Measurements from ENCODE around the gene WDR81.

The WDR81 gene

GRCh38 chr17:1724869-1725641, 551 bp downstream of the WDR81 start:
- Histone ChIP-seq H3K27ac (ENCODE audit: low read depth, low read length) (no peak overlapping the region), H3K27me3 (ENCODE audit: control insufficient read depth, insufficient read depth, low read length) (no peaks in the 10 kb centered on the region), H3K9me3 (ENCODE audit: control insufficient read depth, insufficient read depth, low read depth, low read length) (no peaks in the 10 kb centered on the region), H3K9ac (ENCODE audit: low read length) (peak overlapping the region; percentile 57), H3K36me3 (ENCODE audit: control insufficient read depth, insufficient read depth, low read length) (peaks cover 6% of the 10 kb centered on the region; the same call in 1 of the 2 replicates), H3K4me3 (ENCODE audit: low read depth, low read length) (peak overlapping the region; percentile 59), H3K4me1 (ENCODE audit: control insufficient read depth, insufficient read depth, low read length) (peaks cover 6% of the 10 kb centered on the region; the same call in 1 of the 2 replicates)

- no peak overlapping the region for H3K27ac ChIP-seq (ENCODE audit: low read depth, low read length)
- peak overlapping the region; percentile 59 for H3K4me3 ChIP-seq (ENCODE audit: low read depth, low read length)
- peaks cover 6% of the 10 kb centered on the region; the same call in 1 of the 2 replicates for H3K4me1 ChIP-seq (ENCODE audit: control insufficient read depth, insufficient read depth, low read length)
- no peaks in the 10 kb centered on the region for H3K27me3 ChIP-seq (ENCODE audit: control insufficient read depth, insufficient read depth, low read length)
- no peak overlapping the region for H3K9ac ChIP-seq (ENCODE audit: low read length)
- H3K36me3 ChIP-seq (ENCODE audit: control insufficient read depth, insufficient read depth, low read length) = peaks cover 6% of the 10 kb centered on the region; the same call in 1 of the 2 replicates
- H3K9me3 ChIP-seq (ENCODE audit: control insufficient read depth, insufficient read depth, low read depth, low read length) = no peaks in the 10 kb centered on the region
These were observed 1.4 kb downstream of the WDR81 start for GRCh38 chr17:1725642-1726511.

DNA sequence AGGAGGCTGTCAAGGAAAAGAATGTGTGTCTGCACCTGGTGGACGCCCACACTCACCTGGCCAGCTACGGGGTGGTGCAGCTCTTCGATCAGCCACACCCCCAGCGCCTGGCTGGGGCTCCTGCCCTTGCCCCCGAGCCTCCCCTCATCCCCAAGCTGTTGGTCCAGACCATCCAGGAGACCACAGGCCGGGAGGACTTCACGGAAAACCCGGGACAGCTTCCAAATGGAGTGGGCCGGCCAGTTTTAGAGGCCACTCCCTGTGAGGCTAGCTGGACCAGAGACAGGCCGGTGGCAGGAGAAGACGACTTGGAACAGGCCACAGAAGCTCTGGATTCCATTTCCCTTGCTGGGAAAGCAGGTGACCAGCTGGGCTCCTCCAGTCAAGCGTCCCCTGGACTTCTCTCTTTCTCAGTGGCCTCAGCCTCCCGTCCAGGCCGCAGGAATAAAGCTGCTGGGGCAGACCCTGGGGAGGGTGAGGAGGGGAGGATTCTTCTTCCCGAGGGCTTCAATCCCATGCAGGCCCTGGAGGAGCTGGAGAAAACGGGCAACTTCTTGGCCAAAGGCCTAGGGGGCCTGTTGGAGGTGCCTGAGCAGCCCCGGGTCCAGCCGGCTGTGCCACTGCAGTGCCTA, 2.2 kb downstream of the WDR81 start:
- Histone ChIP-seq H3K9me3 (ENCODE audit: control insufficient read depth, insufficient read depth, low read depth, low read length) (no peaks in the 10 kb centered on the region), H3K4me1 (ENCODE audit: control insufficient read depth, insufficient read depth, low read length) (peaks cover 6% of the 10 kb centered on the region; the same call in 1 of the 2 replicates), H3K9ac (ENCODE audit: low read length) (no peak overlapping the region), H3K36me3 (ENCODE audit: control insufficient read depth, insufficient read depth, low read length) (peaks cover 9% of the 10 kb centered on the region; the same call in 1 of the 2 replicates), H3K27me3 (ENCODE audit: control insufficient read depth, insufficient read depth, low read length) (no peaks in the 10 kb centered on the region), H3K27ac (ENCODE audit: low read depth, low read length) (no peak overlapping the region), H3K4me3 (ENCODE audit: low read depth, low read length) (no peak overlapping the region)

GRCh38 chr17:1727258-1727789, 2.8 kb downstream of the WDR81 start:
- Histone ChIP-seq H3K36me3 (ENCODE audit: control insufficient read depth, insufficient read depth, low read length) (peaks cover 9% of the 10 kb centered on the region; the same call in 1 of the 2 replicates), H3K9me3 (ENCODE audit: control insufficient read depth, insufficient read depth, low read depth, low read length) (no peaks in the 10 kb centered on the region), H3K4me3 (ENCODE audit: low read depth, low read length) (no peak overlapping the region), H3K4me1 (ENCODE audit: control insufficient read depth, insufficient read depth, low read length) (peaks cover 6% of the 10 kb centered on the region; the same call in 1 of the 2 replicates), H3K27ac (ENCODE audit: low read depth, low read length) (no peak overlapping the region), H3K9ac (ENCODE audit: low read length) (no peak overlapping the region), H3K27me3 (ENCODE audit: control insufficient read depth, insufficient read depth, low read length) (no peaks in the 10 kb centered on the region)

GRCh38 chr17:1727876-1728630, 3.5 kb downstream of the WDR81 start:
- no peak overlapping the region for H3K4me3 ChIP-seq (ENCODE audit: low read depth, low read length)
- no peaks in the 10 kb centered on the region for H3K27me3 ChIP-seq (ENCODE audit: control insufficient read depth, insufficient read depth, low read length)
- no peak overlapping the region for H3K27ac ChIP-seq (ENCODE audit: low read depth, low read length)
- no peak overlapping the region for H3K9ac ChIP-seq (ENCODE audit: low read length)
- peaks cover 9% of the 10 kb centered on the region; the same call in 1 of the 2 replicates for H3K36me3 ChIP-seq (ENCODE audit: control insufficient read depth, insufficient read depth, low read length)
- no peaks in the 10 kb centered on the region for H3K9me3 ChIP-seq (ENCODE audit: control insufficient read depth, insufficient read depth, low read depth, low read length)
- peaks cover 6% of the 10 kb centered on the region; the same call in 1 of the 2 replicates for H3K4me1 ChIP-seq (ENCODE audit: control insufficient read depth, insufficient read depth, low read length)

DNA sequence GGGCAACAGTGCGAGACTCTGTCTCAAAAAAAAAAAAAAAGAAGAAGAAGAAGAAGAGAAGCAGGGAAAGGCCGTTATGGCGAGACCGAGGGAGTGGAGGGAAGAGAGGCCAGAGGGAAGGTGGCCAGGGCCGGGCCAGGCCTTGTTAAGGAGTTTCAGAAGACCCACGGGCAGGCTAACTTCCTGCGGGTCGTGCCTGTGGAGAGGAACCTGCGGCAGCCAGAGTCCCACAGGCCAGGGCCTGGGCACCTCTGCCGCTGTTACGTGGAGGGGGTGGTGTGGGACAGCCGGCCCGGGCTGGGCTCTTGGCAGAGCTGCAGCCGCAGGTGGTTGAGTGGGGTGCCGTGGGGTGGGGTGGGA, 5.4 kb downstream of the WDR81 start:
- H3K9ac ChIP-seq (ENCODE audit: low read length) = no peak overlapping the region
- peaks cover 9% of the 10 kb centered on the region; the same call in 1 of the 2 replicates for H3K36me3 ChIP-seq (ENCODE audit: control insufficient read depth, insufficient read depth, low read length)
- no peaks in the 10 kb centered on the region for H3K9me3 ChIP-seq (ENCODE audit: control insufficient read depth, insufficient read depth, low read depth, low read length)
- peaks cover 6% of the 10 kb centered on the region; the same call in 1 of the 2 replicates for H3K4me1 ChIP-seq (ENCODE audit: control insufficient read depth, insufficient read depth, low read length)
- H3K27ac ChIP-seq (ENCODE audit: low read depth, low read length) = no peak overlapping the region
- H3K27me3 ChIP-seq (ENCODE audit: control insufficient read depth, insufficient read depth, low read length) = no peaks in the 10 kb centered on the region
- H3K4me3 ChIP-seq (ENCODE audit: low read depth, low read length) = no peak overlapping the region

- Histone ChIP-seq H3K27me3 (ENCODE audit: control insufficient read depth, insufficient read depth, low read length) (no peaks in the 10 kb centered on the region), H3K9ac (ENCODE audit: low read length) (no peak overlapping the region), H3K27ac (ENCODE audit: low read depth, low read length) (no peak overlapping the region; the same call in 1 of the 2 replicates), H3K4me1 (ENCODE audit: control insufficient read depth, insufficient read depth, low read length) (0 out of 2 replicates have a peak, but pooled peaks cover under 1% of the 10 kb centered on the region), H3K9me3 (ENCODE audit: control insufficient read depth, insufficient read depth, low read depth, low read length) (no peaks in the 10 kb centered on the region), H3K4me3 (ENCODE audit: low read depth, low read length) (no peak overlapping the region), H3K36me3 (ENCODE audit: control insufficient read depth, insufficient read depth, low read length) (peaks cover 9% of the 10 kb centered on the region; the same call in 1 of the 2 replicates)
These were observed 6.1 kb downstream of the WDR81 start for GRCh38 chr17:1730326-1731193.

GRCh38 chr17:1731194-1731506, 6.6 kb downstream of the WDR81 start:
- Histone ChIP-seq H3K27me3 (ENCODE audit: control insufficient read depth, insufficient read depth, low read length) (no peaks in the 10 kb centered on the region), H3K9ac (ENCODE audit: low read length) (no peak overlapping the region), H3K4me1 (ENCODE audit: control insufficient read depth, insufficient read depth, low read length) (peaks cover 2% of the 10 kb centered on the region; the same call in 1 of the 2 replicates), H3K36me3 (ENCODE audit: control insufficient read depth, insufficient read depth, low read length) (peaks cover 9% of the 10 kb centered on the region; the same call in 1 of the 2 replicates), H3K27ac (ENCODE audit: low read depth, low read length) (no peak overlapping the region), H3K4me3 (ENCODE audit: low read depth, low read length) (no peak overlapping the region), H3K9me3 (ENCODE audit: control insufficient read depth, insufficient read depth, low read depth, low read length) (no peaks in the 10 kb centered on the region)

DNA sequence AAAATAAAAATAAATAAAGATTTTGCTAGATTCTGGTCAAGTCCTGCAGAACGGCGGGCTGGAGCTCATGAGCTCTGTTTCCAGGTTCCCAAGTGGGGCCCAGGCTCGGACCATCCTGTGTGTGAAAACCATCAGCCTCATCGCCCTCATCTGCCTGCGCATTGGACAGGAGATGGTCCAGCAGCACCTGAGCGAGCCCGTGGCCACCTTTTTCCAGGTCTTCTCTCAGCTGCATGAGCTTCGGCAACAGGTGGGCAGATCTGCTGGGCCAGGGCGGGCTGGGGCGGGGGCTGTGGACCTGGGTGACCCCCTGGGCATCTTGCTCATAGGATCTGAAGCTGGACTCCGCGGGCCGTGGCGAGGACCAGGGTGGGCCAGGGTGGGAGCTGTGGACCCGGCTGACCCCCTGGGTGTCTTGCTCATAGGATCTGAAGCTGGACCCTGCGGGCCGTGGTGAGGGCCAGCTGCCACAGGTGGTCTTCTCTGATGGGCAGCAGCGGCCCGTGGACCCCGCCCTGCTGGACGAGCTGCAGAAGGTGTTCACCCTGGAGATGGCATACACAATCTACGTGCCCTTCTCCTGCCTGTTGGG, 7.8 kb downstream of the WDR81 start:
- Histone ChIP-seq H3K4me1 (ENCODE audit: control insufficient read depth, insufficient read depth, low read length) (peaks cover 9% of the 10 kb centered on the region; the same call in 1 of the 2 replicates), H3K4me3 (ENCODE audit: low read depth, low read length) (no peak overlapping the region)

More for the DNA sequence above, 7.8 kb downstream of the WDR81 start:
- no peaks in the 10 kb centered on the region for H3K27me3 ChIP-seq (ENCODE audit: control insufficient read depth, insufficient read depth, low read length)
- peaks cover 11% of the 10 kb centered on the region for H3K36me3 ChIP-seq (ENCODE audit: control insufficient read depth, insufficient read depth, low read length)
- H3K27ac ChIP-seq (ENCODE audit: low read depth, low read length) = no peak overlapping the region
- H3K9me3 ChIP-seq (ENCODE audit: control insufficient read depth, insufficient read depth, low read depth, low read length) = no peaks in the 10 kb centered on the region
- H3K9ac ChIP-seq (ENCODE audit: low read length) = no peak overlapping the region
